ENCODE data around the gene XPO1.
"Not testable (repeated sequence)": the region's sequence is repeated elsewhere in the genome, so short reads cannot be mapped to it uniquely, and the experiment has no call there.

The XPO1 gene

DNA sequence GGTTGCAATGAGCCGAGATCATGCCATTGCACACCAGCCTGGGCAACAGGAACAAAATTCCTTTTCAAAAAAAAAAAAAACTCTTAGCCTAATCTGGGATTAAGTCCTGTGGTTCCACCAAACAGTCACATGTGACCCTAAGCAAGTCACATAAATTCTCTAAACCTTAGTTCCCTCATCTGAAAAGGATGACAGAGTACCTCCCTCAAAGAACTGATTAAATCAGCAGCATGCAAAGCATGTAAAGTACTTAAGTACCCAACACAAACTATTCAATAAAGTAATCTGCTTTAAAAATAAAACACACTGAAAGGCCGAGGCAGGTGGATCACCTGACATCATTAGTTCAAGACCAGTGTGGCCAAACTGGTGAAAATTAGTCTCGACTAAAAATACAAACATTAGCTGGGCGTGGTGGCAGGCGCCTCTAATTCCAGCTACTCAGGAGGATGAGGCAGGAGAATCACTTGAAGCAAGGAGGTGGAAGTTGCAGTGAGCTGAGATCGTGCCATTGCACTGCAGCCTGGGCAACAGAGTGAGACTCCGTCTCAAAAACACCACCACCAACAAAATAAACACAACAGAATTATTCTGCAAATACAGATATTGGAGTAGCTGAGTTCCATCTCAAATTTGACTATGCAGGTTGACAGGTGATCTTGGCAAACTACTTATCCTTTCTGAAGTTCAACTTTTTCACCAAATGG lies 74.2 kb downstream of the XPO1 start:
- no peak for DNase-seq

DNA sequence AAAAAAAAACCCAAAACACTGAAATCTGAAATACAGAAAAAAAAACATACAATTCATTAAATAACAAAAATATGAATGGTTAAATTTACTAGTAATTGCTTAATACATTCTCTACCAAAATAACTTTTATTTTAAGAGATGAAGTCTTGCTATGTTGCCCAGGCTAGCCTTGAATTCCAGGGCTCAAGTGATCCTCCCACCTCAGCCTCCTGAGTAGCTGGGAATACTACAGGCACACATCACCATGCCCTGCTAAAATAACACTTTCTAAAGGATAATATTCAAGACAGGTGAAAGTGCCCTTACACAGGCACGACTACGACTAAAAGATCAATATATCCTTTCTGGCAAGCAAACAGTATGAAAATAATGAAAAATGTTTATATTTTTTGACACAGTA lies 76.8 kb downstream of the XPO1 start:
- DNase-seq, result no peak

- DNase-seq, result no peak
Measured at GRCh38 chr2:61460163-61460562, 78.0 kb downstream of the XPO1 start.

- DNase-seq, result no peak
Measured at GRCh38 chr2:61456746-61457420, 81.3 kb downstream of the XPO1 start.

DNA sequence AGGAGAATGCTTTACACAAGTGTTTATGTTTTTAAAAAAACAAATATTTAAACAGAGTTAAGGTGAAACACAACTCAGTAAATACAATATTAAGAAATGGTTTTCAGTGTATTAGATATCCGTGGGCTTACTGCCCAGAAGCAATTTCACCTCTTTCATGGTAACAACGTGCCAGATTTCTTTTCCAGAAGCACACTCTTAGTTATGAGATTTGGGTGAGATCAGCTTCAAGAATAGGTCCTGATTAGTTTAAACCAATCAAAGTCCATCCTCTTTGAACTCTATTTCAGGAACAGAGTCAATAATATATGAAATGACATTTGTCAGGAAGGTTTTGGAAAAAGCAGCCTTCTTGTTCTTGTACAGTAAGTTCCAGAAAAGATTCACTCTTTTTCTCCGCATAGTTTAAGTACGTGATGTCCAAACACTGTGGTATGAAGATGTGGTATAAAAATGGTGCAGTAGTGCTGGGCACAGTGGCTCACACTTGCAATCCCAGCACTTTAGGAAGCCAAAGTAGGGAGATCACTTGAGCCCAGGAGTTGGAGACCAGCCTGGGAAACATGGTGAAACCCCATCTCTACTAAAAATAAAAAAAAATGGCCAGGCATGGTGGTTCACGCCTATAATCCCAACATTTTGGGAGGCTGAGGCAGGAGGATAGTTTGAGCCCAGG lies 81.9 kb downstream of the XPO1 start:
- DNase-seq, result no peak

DNA sequence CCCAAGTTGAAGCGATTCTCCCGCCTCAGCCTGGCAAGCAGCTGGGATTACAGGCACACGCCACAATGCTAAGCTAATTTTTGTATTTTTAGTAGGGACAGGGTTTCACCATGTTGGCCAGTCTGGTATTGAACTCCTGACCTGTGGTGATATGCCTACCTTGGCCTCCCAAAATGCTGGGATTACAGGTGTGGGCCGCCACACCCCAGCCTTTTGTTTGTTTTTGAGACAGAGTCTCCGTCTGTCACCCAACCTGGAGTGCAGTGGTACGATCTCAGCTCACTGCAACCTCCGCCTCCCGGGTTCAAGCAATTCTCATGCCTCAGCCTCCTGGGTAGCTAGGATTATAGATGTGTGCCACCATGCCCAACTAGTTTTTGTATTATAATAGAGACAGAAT lies 83.2 kb downstream of the XPO1 start:
- not testable (repeated sequence) for DNase-seq

DNA sequence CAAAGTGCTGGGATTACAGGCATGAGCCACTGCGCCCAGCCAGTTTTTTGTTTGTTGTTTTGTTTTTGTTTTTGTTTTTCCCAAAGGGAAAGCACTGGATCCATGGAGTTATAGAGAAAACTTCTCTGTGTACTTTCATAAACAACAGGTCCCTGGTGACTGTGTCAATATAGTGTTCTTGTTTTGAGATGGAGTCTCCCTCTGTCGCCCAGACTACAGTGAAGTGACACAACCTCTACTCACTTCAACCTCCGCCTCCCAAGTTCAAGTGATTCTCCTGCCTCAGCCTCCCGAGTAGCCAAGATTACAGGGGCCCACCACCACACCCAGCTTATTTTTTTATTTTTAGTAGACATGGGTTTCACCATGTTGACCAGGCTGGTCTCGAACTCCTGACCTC lies 83.8 kb downstream of the XPO1 start:
- DNase-seq, result no peak

- DNase-seq, result no peak
Measured at GRCh38 chr2:61452392-61452791, 85.8 kb downstream of the XPO1 start.

GRCh38 chr2:61451178-61451577 lies 87.0 kb downstream of the XPO1 start:
- no peak for DNase-seq

- DNase-seq, result no peak
Measured at GRCh38 chr2:61450144-61450543, 88.0 kb downstream of the XPO1 start.

DNA sequence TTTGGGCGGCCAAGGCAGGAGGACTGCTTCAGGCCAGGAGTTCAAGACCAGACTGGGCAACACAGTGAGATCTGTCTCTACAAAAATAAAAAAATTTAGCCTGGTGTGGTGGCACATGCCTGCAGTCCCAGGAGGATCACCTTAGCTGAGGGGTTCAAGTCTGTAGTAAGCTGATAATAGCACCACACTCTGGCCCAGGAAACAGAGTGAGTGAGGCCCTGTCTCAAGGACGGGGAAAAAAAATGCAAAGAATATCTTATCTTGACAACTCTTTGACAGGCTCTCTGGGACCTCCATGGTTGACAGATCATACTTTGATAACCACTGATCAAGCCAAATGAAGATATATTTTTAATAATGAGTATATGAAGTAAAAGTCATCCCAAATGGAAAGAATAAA lies 89.9 kb downstream of the XPO1 start:
- no peak for DNase-seq

- DNase-seq, result not testable (repeated sequence)
Measured at GRCh38 chr2:61446971-61447370, 91.2 kb downstream of the XPO1 start.

GRCh38 chr2:61443342-61444041 lies 94.7 kb downstream of the XPO1 start:
- DNase-seq, result no peak

DNA sequence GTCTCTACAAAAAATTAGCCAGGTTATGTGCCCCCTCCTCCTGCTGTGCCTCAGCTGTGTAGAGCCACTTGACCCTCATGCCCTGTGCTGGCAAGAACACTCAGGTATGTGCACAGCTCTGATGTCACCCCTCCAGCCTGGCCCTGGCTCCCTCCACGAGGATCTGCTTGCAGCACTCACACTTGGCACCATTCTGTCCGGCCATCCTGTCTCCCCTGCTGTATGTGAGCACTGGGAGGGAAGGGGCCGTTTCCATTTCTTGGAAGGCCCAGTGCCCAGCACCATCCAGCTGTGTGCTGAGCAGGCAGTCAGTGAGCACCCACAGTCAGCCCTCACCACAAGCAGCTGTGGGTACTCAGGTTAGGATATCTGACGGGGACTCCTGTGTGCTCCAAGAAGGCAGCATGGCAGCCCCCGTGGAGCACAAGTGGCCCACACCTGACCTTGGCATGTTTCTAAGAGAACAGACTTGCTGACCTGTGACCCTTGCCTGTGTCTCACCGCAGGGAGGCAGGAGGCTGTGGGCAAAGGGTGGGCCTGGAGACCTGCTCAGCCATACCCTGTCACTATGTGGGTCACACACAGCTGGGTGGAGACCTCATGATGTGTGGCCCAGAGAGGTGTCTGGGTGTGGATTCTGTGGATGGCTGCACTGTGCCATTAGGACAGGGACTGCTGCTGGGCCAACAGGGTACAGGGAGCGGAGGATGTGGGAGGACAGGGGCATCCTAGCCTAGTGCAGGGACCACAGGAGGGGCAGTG lies 98.7 kb downstream of the XPO1 start:
- no peak for DNase-seq

DNA sequence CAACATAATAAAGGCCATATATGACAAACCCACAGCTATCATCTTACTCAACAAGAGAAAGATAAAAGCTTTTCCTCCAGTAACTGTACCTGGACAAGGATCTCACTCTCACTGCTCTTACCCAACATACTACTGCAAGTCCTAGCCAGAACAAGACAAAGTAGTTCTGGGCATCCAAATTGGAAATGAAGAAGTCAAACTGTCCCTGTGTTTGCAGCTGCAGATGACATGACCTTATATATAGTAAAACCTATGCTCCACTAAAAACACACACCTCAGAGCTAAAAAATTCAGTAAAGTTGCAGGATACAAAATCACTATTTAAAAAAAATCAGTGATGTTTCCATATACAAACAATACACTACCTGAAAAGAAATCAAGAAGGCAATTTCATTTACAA lies 99.5 kb downstream of the XPO1 start:
- no peak for DNase-seq

DNA sequence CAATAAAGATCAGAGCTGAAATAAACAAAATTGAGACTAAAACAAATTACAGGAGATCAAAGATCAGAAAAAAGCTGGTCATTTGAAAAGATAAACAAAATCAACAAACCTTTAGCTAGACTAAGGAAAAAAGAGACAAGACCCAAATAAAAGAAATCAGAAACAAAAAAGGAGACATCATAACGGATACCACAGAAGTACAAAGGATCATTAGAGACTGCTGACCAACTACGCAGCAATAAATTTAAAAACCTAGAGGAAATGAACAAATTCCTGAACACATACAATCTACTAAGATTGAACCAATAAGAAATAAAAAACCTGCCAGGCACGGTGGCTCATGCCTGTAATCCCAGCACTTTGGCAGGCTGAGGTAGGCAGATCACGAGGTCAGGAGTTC lies 101.0 kb downstream of the XPO1 start:
- no peak for DNase-seq

GRCh38 chr2:61436092-61436491 lies 102.1 kb downstream of the XPO1 start:
- DNase-seq, result no peak

GRCh38 chr2:61435291-61435690 lies 102.9 kb downstream of the XPO1 start:
- DNase-seq, result no peak

DNA sequence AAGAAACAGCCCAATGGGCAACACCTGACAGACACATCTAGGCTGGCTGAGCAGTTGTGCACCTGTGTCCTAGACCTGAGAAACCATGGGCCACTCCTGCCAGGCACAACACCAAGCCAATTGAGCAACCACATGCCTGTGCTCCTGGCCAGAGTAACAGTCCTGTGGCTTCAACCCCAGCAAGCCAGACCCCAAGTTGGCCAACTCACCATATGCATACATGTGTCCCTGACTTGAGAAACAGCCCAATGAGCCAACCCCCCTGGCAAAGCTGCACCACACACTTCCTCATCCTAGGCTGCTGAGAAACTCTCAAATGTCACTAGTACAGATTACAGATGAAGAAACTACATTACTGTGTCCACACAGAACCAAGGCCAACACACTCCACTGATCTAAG lies 103.8 kb downstream of the XPO1 start:
- no peak for DNase-seq

DNA sequence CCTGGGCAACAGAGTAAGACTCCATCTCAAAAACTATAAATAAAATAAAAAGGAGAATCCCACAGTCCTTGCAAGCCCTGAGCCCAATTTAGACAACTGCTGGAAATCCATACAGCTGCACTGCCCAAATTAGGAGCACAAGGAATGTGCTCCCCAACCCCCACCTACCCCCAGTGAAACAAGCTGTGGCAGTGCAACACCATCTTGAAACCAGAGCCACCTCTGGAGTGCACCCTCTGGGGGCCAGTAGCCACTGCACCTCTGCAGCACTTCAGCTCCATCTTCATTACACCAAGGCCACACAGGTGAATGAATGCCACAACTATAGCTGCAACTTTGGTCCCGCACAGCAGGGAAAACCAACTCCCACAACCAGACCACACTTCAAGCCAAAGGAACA lies 104.5 kb downstream of the XPO1 start:
- no peak for DNase-seq

- DNase-seq, result peak; percentile 4
Measured at GRCh38 chr2:61432990-61433389, 105.2 kb downstream of the XPO1 start.

DNA sequence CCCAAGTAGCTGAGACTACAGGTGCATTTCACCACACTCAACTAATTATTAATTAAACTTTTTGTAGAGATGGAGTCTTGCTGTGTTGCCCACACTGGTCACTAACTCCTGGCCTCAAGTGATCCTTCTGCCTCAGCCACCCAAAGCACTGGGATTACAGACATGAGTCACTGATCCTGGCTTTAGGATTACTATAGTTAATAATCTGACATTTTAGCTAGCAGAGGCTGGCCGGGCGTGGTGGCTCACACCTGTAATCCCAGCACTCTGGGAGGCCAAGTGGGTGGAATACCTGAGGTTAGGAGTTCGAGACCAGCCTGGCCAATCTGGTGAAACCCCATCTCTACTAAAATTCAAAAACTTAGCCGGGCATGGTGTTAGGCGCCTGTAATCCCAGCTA lies 106.8 kb downstream of the XPO1 start:
- no peak for DNase-seq

All from NCI-H146 (cell line).